ENCODE measurements around the gene CCND1. TPM values are rescaled to one million over a fixed set of nuclear protein-coding genes. Genes with fewer than 3 reads are reported as not detected.

CCND1 gene
- total RNA-seq, 1 experiment from 2014 or later: 346 TPM

GRCh38 chr11:69594481-69594880 lies 46.5 kb upstream of the CCND1 start:
- H4K20me1 ChIP-seq (ENCODE audit: insufficient read depth): no peaks in the 10 kb centered on the region
- H3K4me2 ChIP-seq: no peak overlapping the region
- CTCF ChIA-PET: no interaction called here
- TF ChIP-seq CTCF (conservative IDR thresholded peaks at IDR 0.05) (no peak), EZH2 (IDR thresholded peaks at IDR 0.05; ENCODE audit: low read depth) (no peak)
- H3K27me3 ChIP-seq (ENCODE audit: insufficient read depth, low read depth): no peaks in the 10 kb centered on the region
- H3K36me3 ChIP-seq (ENCODE audit: low read depth): no peaks in the 10 kb centered on the region
- no peak overlapping the region for H3K27ac ChIP-seq
- no peak overlapping the region for H3K4me3 ChIP-seq
- H3K4me1 ChIP-seq (replicated peaks; ENCODE audit: insufficient read depth): peaks cover 9% of the 10 kb centered on the region
- intact Hi-C loops (cut with micrococcal nuclease; ENCODE audit: unreplicated experiment): no loop called here
- no peaks in the 10 kb centered on the region for H3K79me2 ChIP-seq (ENCODE audit: low read depth)
- POLR2A ChIA-PET (ENCODE audit: unreplicated experiment): no interaction called here
- H3K9me2 ChIP-seq (ENCODE audit: insufficient read depth): no peaks in the 10 kb centered on the region
- no TSS peak for BruUV-seq (replicated peaks)
- DNase-seq: no peak
- no peak overlapping the region for H2AFZ ChIP-seq
- peaks cover 14% of the 10 kb centered on the region; the same call in 1 of the 2 replicates for H3F3A ChIP-seq (ENCODE audit: insufficient read depth, low read depth)
- H3K9me3 ChIP-seq (ENCODE audit: insufficient read depth, low read depth): no peaks in the 10 kb centered on the region

DNA sequence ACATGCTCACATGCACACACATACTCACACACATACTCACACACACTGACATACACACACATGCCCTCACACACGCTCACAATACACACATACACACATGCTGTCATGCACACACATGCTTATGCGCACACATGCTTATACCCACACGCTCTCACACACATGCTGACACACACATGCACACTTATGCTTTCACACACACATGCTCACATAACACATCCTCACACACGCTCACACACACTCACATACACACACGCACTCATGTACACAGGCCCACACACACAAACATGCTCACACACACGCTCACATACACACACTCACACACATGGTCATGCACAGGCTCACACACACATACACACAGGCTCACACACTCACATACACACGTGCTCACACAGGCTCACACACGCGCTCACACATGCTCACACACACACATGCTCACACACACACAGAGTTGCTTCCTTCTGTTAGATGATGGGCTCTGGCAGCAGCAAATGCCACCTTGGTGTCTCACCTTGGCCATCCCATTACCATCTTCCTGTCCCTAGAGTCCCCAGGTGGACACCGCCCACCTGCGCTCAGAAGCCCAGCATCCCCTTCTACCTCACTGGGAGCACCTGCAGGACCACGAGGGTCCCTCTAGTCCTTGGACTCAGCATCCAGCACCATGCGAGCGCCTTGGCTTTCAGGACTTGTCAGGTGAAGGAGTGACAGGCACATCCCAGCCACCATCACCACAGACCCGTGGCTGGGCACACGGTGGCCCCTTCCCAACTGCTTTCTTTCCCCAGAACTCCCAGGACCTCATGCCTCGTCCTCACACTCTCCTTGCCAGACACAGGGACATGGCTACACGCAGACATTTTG lies 44.9 kb upstream of the CCND1 start:
- no peak for DNase-seq
- intact Hi-C loops (cut with micrococcal nuclease; ENCODE audit: unreplicated experiment): no loop called here
- BruUV-seq (replicated peaks): no TSS peak
- Histone ChIP-seq H3K4me2 (no peak overlapping the region), H3K4me1 (replicated peaks; ENCODE audit: insufficient read depth) (peaks cover 17% of the 10 kb centered on the region), H3K9me2 (ENCODE audit: insufficient read depth) (no peaks in the 10 kb centered on the region), H3F3A (ENCODE audit: insufficient read depth, low read depth) (peaks cover 20% of the 10 kb centered on the region; the same call in 1 of the 2 replicates), H3K79me2 (ENCODE audit: low read depth) (no peaks in the 10 kb centered on the region), H4K20me1 (ENCODE audit: insufficient read depth) (no peaks in the 10 kb centered on the region), H3K9me3 (ENCODE audit: insufficient read depth, low read depth) (no peaks in the 10 kb centered on the region), H2AFZ (no peak overlapping the region), H3K27me3 (ENCODE audit: insufficient read depth, low read depth) (no peaks in the 10 kb centered on the region), H3K36me3 (ENCODE audit: low read depth) (no peaks in the 10 kb centered on the region), H3K27ac (no peak overlapping the region), H3K4me3 (no peak overlapping the region)
- ChIA-PET POLR2A (ENCODE audit: unreplicated experiment) (no interaction called here), CTCF (no interaction called here)
- TF ChIP-seq CTCF (conservative IDR thresholded peaks at IDR 0.05) (no peak), EZH2 (IDR thresholded peaks at IDR 0.05; ENCODE audit: low read depth) (no peak)

- ChIA-PET CTCF (interaction anchor here (0.6 kb wide), 1 partner anchor 44 kb away, joined by 3 read pairs; no protein-coding TSS in a partner anchor), POLR2A (ENCODE audit: unreplicated experiment) (no interaction called here)
- no peak overlapping the region for H3K4me2 ChIP-seq
- H3K4me3 ChIP-seq: no peak overlapping the region
- no peaks in the 10 kb centered on the region for H3K79me2 ChIP-seq (ENCODE audit: low read depth)
- peaks cover 17% of the 10 kb centered on the region for H3K4me1 ChIP-seq (replicated peaks; ENCODE audit: insufficient read depth)
- H3K9me2 ChIP-seq (ENCODE audit: insufficient read depth): no peaks in the 10 kb centered on the region
- H4K20me1 ChIP-seq (ENCODE audit: insufficient read depth): no peaks in the 10 kb centered on the region
- no peaks in the 10 kb centered on the region for H3K27me3 ChIP-seq (ENCODE audit: insufficient read depth, low read depth)
- no peak overlapping the region for H3K27ac ChIP-seq
- 0 out of 2 replicates have a peak, but pooled peaks have one; percentile 37 for TF ChIP-seq CTCF (conservative IDR thresholded peaks at IDR 0.05)
- no peak for TF ChIP-seq EZH2 (IDR thresholded peaks at IDR 0.05; ENCODE audit: low read depth)
- intact Hi-C loops (cut with micrococcal nuclease; ENCODE audit: unreplicated experiment): loop anchor here (2.0 kb wide), 1 partner anchor 153 kb away; no protein-coding TSS in a partner anchor
- peak; percentile 29 to 43 for DNase-seq
- peaks cover 16% of the 10 kb centered on the region; the same call in 1 of the 2 replicates for H3F3A ChIP-seq (ENCODE audit: insufficient read depth, low read depth)
- H3K9me3 ChIP-seq (ENCODE audit: insufficient read depth, low read depth): no peaks in the 10 kb centered on the region
- no TSS peak for BruUV-seq (replicated peaks)
- no peaks in the 10 kb centered on the region for H3K36me3 ChIP-seq (ENCODE audit: low read depth)
- no peak overlapping the region for H2AFZ ChIP-seq
These were observed 42.8 kb upstream of the CCND1 start for GRCh38 chr11:69598147-69598546.

All from PC-9 (cell line).